Activated naive CD4-positive, alpha-beta T cell treated with anti-CD3 and anti-CD28 coated beads, Interleukin-2, amount 50 U/mL, for 72 hours (primary cell): ENCODE results near the gene EMC10. TPM values are rescaled to one million over a fixed set of nuclear protein-coding genes. Genes with fewer than 3 reads are reported as not detected.

Experiments used
- ATAC-seq, 2 donors: fragments of 150-1000 bp; cut with Tn5 transposase; 2 replicates each; pipeline ENCODE4 v1.10.0; 2021; ENCODE audit warnings: mild to moderate bottlenecking in 2 of 2, moderate library complexity in 2 of 2
- DNase-seq, 2 donors: peaks; one replicate each; pipeline ENCODE4 v3.0.0; 2021 to 2022; ENCODE audit warnings: low spot score in 2 of 2
- H3K27ac Mint-ChIP-seq, 2 donors: one replicate each; pipeline ENCODE4 v1.8.0; 2022; ENCODE audit warnings: mild to moderate bottlenecking in 2 of 2, mixed read lengths in 2 of 2
- H3K36me3 Mint-ChIP-seq, 2 donors: one replicate each; pipeline ENCODE4 v1.8.0; 2022; ENCODE audit warnings: mixed read lengths in 2 of 2
- H3K9me3 Mint-ChIP-seq, 2 donors: one replicate each; pipeline ENCODE4 v1.8.0; 2022; ENCODE audit warnings: mixed read lengths in 2 of 2
- total RNA-seq, 2 donors: library from RNA; stranded (reverse); gene quantifications; one replicate each; pipeline ENCODE4 v1.2.3, GENCODE V29; 2022

Gene EMC10
- total RNA-seq, 2 donors from 2014 or later: 27.3 to 45.5 TPM

- no peaks in the 10 kb centered on the region for H3K9me3 Mint-ChIP-seq
- no peak overlapping the region for H3K27ac Mint-ChIP-seq
- ATAC-seq: peak in 1 of 2 donors; percentile 54
- H3K36me3 Mint-ChIP-seq: no peaks in the 10 kb centered on the region
- DNase-seq: no peak
Observed at GRCh38 chr19:50500060-50500752, 23.9 kb downstream of the EMC10 start.

- H3K36me3 Mint-ChIP-seq: no peaks in the 10 kb centered on the region
- peak in 1 of 2 donors; percentile 24 for ATAC-seq
- no peak for DNase-seq
- no peaks in the 10 kb centered on the region for H3K9me3 Mint-ChIP-seq
- peak overlapping the region in 1 of 2 donors; percentile 65 for H3K27ac Mint-ChIP-seq
Observed at GRCh38 chr19:50500753-50501151, 24.4 kb downstream of the EMC10 start.

- H3K36me3 Mint-ChIP-seq: no peaks in the 10 kb centered on the region
- DNase-seq (no peak), ATAC-seq (peak in 1 of 2 donors; percentile 35)
- H3K9me3 Mint-ChIP-seq: no peaks in the 10 kb centered on the region
- peak overlapping the region in 1 of 2 donors; percentile 65 for H3K27ac Mint-ChIP-seq
Observed at GRCh38 chr19:50501186-50501567, 24.9 kb downstream of the EMC10 start.

- Mint-ChIP-seq H3K9me3 (no peaks in the 10 kb centered on the region), H3K36me3 (no peaks in the 10 kb centered on the region), H3K27ac (peak overlapping the region; percentile 55 to 65)
- DNase-seq (no peak), ATAC-seq (no peak)
Observed at GRCh38 chr19:50501568-50502475, 25.5 kb downstream of the EMC10 start.

GRCh38 chr19:50505856-50506611, 29.7 kb downstream of the EMC10 start:
- no peaks in the 10 kb centered on the region for H3K9me3 Mint-ChIP-seq

GRCh38 chr19:50506700-50507099, 30.4 kb downstream of the EMC10 start:
- no peak overlapping the region for H3K27ac Mint-ChIP-seq

More at GRCh38 chr19:50505856-50506611, 29.7 kb downstream of the EMC10 start:
- no peak overlapping the region for H3K27ac Mint-ChIP-seq
- ATAC-seq (no peak), DNase-seq (no peak)
- H3K36me3 Mint-ChIP-seq: peaks cover 0 to 6% of the 10 kb centered on the region in 2 donors

GRCh38 chr19:50507376-50507775, 31.1 kb downstream of the EMC10 start:
- ATAC-seq (no peak), DNase-seq (no peak)
- peak overlapping the region; percentile 60 to 89 for H3K27ac Mint-ChIP-seq
- no peaks in the 10 kb centered on the region for H3K9me3 Mint-ChIP-seq
- H3K36me3 Mint-ChIP-seq: peaks cover 0 to 6% of the 10 kb centered on the region in 2 donors

More at GRCh38 chr19:50506700-50507099, 30.4 kb downstream of the EMC10 start:
- peaks cover 0 to 6% of the 10 kb centered on the region in 2 donors for H3K36me3 Mint-ChIP-seq
- DNase-seq (no peak), ATAC-seq (no peak)
- no peaks in the 10 kb centered on the region for H3K9me3 Mint-ChIP-seq

GRCh38 chr19:50508843-50509190, 32.5 kb downstream of the EMC10 start:
- DNase-seq (no peak), ATAC-seq (no peak)
- H3K36me3 Mint-ChIP-seq: peaks cover 0 to 6% of the 10 kb centered on the region in 2 donors
- no peaks in the 10 kb centered on the region for H3K9me3 Mint-ChIP-seq
- H3K27ac Mint-ChIP-seq: peak overlapping the region; percentile 60 to 65

GRCh38 chr19:50509366-50509765, 33.1 kb downstream of the EMC10 start:
- Mint-ChIP-seq H3K27ac (peak overlapping the region in 1 of 2 donors; percentile 60), H3K9me3 (no peaks in the 10 kb centered on the region), H3K36me3 (peaks cover 0 to 6% of the 10 kb centered on the region in 2 donors)
- DNase-seq (no peak), ATAC-seq (no peak)

GRCh38 chr19:50510121-50510670, 33.9 kb downstream of the EMC10 start:
- DNase-seq (no peak), ATAC-seq (no peak)
- H3K36me3 Mint-ChIP-seq: peaks cover 0 to 6% of the 10 kb centered on the region in 2 donors
- H3K27ac Mint-ChIP-seq: peak overlapping the region; percentile 91 to 98
- H3K9me3 Mint-ChIP-seq: no peaks in the 10 kb centered on the region

- H3K27ac Mint-ChIP-seq: peak overlapping the region; percentile 91 to 98
- H3K36me3 Mint-ChIP-seq: peaks cover 0 to 6% of the 10 kb centered on the region in 2 donors
- DNase-seq (no peak), ATAC-seq (no peak)
- H3K9me3 Mint-ChIP-seq: no peaks in the 10 kb centered on the region
Observed at GRCh38 chr19:50510700-50511068, 34.4 kb downstream of the EMC10 start.

- Mint-ChIP-seq H3K27ac (peak within 1 kb of the TSS; percentile 91 to 98), H3K9me3 (no peaks in the 10 kb centered on the region), H3K36me3 (peaks cover 0 to 6% of the 10 kb centered on the region in 2 donors)
- DNase-seq (peak; percentile 94 to 96), ATAC-seq (peak; percentile 93 to 94)
Observed at GRCh38 chr19:50511069-50511822, 34.9 kb downstream of the EMC10 start, which contains the start of gene JOSD2. TSS of gene JOSD2 (minus strand) at chr19:50511191. CDS start at chr19:50510431, 760 bp downstream.

GRCh38 chr19:50512112-50512998, 36.0 kb downstream of the EMC10 start:
- no peaks in the 10 kb centered on the region for H3K9me3 Mint-ChIP-seq
- DNase-seq: no peak
- H3K36me3 Mint-ChIP-seq: peaks cover 0 to 6% of the 10 kb centered on the region in 2 donors
- H3K27ac Mint-ChIP-seq: peak overlapping the region in 1 of 2 donors; percentile 91
- ATAC-seq: no peak

- DNase-seq (no peak), ATAC-seq (no peak)
- H3K9me3 Mint-ChIP-seq: no peaks in the 10 kb centered on the region
- H3K27ac Mint-ChIP-seq: peak overlapping the region in 1 of 2 donors; percentile 85
- H3K36me3 Mint-ChIP-seq: peaks cover 0 to 6% of the 10 kb centered on the region in 2 donors
Observed at GRCh38 chr19:50512999-50513745, 36.9 kb downstream of the EMC10 start.
